IPS-NIHi11 (cell line): ENCODE results near the gene ASXL1.
"Not testable (repeated sequence)": the region's sequence is repeated elsewhere in the genome, so short reads cannot be mapped to it uniquely, and the experiment has no call there.

ENCODE experiments used
- DNase-seq: peaks from one replicate; pipeline ENCODE4 v3.0.0; 2012; ENCODE audit warnings: mixed read lengths, low spot score

Gene ASXL1

GRCh38 chr20:32362901-32363364 lies 4.8 kb downstream of the ASXL1 start:
- DNase-seq = no peak

- no peak for DNase-seq
Observed at GRCh38 chr20:32363492-32363891, 5.4 kb downstream of the ASXL1 start.

GRCh38 chr20:32364554-32365208 lies 6.5 kb downstream of the ASXL1 start:
- DNase-seq = no peak

- no peak for DNase-seq
Observed at GRCh38 chr20:32365564-32365963, 7.4 kb downstream of the ASXL1 start.

GRCh38 chr20:32366380-32366779 lies 8.2 kb downstream of the ASXL1 start:
- no peak for DNase-seq

GRCh38 chr20:32368323-32368722 lies 10.2 kb downstream of the ASXL1 start:
- no peak for DNase-seq

- no peak for DNase-seq
Observed at GRCh38 chr20:32368925-32369324, 10.8 kb downstream of the ASXL1 start.

GRCh38 chr20:32370897-32371296 lies 12.8 kb downstream of the ASXL1 start:
- DNase-seq = no peak

- DNase-seq = no peak
Observed at GRCh38 chr20:32378461-32378860, 20.3 kb downstream of the ASXL1 start.

GRCh38 chr20:32380037-32380436 lies 21.9 kb downstream of the ASXL1 start:
- DNase-seq = not testable (repeated sequence)

- DNase-seq = no peak
Observed at GRCh38 chr20:32380745-32381144, 22.6 kb downstream of the ASXL1 start.

GRCh38 chr20:32382102-32382950 lies 24.2 kb downstream of the ASXL1 start:
- no peak for DNase-seq

- DNase-seq = not testable (repeated sequence)
Observed at GRCh38 chr20:32383441-32383840, 25.3 kb downstream of the ASXL1 start.

- DNase-seq = no peak
Observed at GRCh38 chr20:32385541-32385940, 27.4 kb downstream of the ASXL1 start.

- no peak for DNase-seq
Observed at GRCh38 chr20:32386091-32386490, 28.0 kb downstream of the ASXL1 start.

GRCh38 chr20:32387252-32387651 lies 29.1 kb downstream of the ASXL1 start:
- DNase-seq = no peak

GRCh38 chr20:32391003-32391402 lies 32.9 kb downstream of the ASXL1 start:
- no peak for DNase-seq

- DNase-seq = no peak
Observed at GRCh38 chr20:32395066-32395465, 36.9 kb downstream of the ASXL1 start.

GRCh38 chr20:32396646-32397160 lies 38.6 kb downstream of the ASXL1 start:
- DNase-seq = no peak

- DNase-seq = no peak
Observed at GRCh38 chr20:32397567-32398084, 39.5 kb downstream of the ASXL1 start.

- no peak for DNase-seq
Observed at GRCh38 chr20:32400476-32400875, 42.3 kb downstream of the ASXL1 start.

GRCh38 chr20:32404017-32404416 lies 45.9 kb downstream of the ASXL1 start:
- DNase-seq = no peak

- no peak for DNase-seq
Observed at GRCh38 chr20:32406701-32407100, 48.6 kb downstream of the ASXL1 start.
